ENCODE measurements around the gene MTLN. TPM values are rescaled to one million over a fixed set of nuclear protein-coding genes. Genes with fewer than 3 reads are reported as not detected.

MTLN gene
- polyA plus RNA-seq, 2 of the 4 experiments (the other 2 are of a cell fraction) = 59.3 to 107 TPM

GRCh38 chr2:110216803-110217202 is 4.5 kb upstream of the MTLN start:
- no peak for DNase-seq (ENCODE audit: low read depth in 1 of 2, low spot score in 1 of 2)
- no peak overlapping the region for H3K4me3 ChIP-seq
- H3K4me2 ChIP-seq = no peak overlapping the region
- no peaks in the 10 kb centered on the region for H3K4me1 ChIP-seq
- TF ChIP-seq NR3C1 (IDR thresholded peaks at IDR 0.05) (no peak), ZNF302 (CRISPR knock-in tag; IDR thresholded peaks at IDR 0.05) (no peak), PBX3 (IDR thresholded peaks at IDR 0.05) (no peak), RAD21 (conservative IDR thresholded peaks at IDR 0.05 in 1 of 2, IDR thresholded peaks at IDR 0.05 in 1 of 2) (no peak), USF2 (IDR thresholded peaks at IDR 0.05) (no peak), HOXA7 (CRISPR knock-in tag; IDR thresholded peaks at IDR 0.05) (no peak), TFCP2L1 (CRISPR knock-in tag; IDR thresholded peaks at IDR 0.05) (no peak), JUNB (IDR thresholded peaks at IDR 0.05) (no peak), MAX (IDR thresholded peaks at IDR 0.05) (no peak), HMGXB4 (CRISPR knock-in tag; IDR thresholded peaks at IDR 0.05; ENCODE audit: borderline replicate concordance) (no peak), SREBF2 (IDR thresholded peaks at IDR 0.05) (no peak), POLR2AphosphoS2 (conservative IDR thresholded peaks at IDR 0.05; ENCODE audit: low read length) (no peak), MYC (IDR thresholded peaks at IDR 0.05; ENCODE audit: borderline replicate concordance, low read length) (no peak), JUN (IDR thresholded peaks at IDR 0.05) (no peak), HDAC2 (IDR thresholded peaks at IDR 0.05) (no peak), E2F6 (IDR thresholded peaks at IDR 0.05; ENCODE audit: borderline replicate concordance, low read depth) (no peak), HEYL (CRISPR knock-in tag; IDR thresholded peaks at IDR 0.05) (no peak), MAZ (IDR thresholded peaks at IDR 0.05; ENCODE audit: borderline replicate concordance, low read depth, low read length) (no peak), BHLHE40 (IDR thresholded peaks at IDR 0.05; ENCODE audit: low read depth, low read length) (no peak), NPAS2 (CRISPR knock-in tag; IDR thresholded peaks at IDR 0.05; ENCODE audit: borderline replicate concordance) (no peak)
- CTCF ChIA-PET = no interaction called here
- no peak overlapping the region for H3K27ac ChIP-seq
- no peak for ATAC-seq
- no peak for FAIRE-seq
- H3K9me3 ChIP-seq = peaks cover 9% of the 10 kb centered on the region
- POLR2A ChIA-PET = no interaction called here

GRCh38 chr2:110216199-110216598 is 3.9 kb upstream of the MTLN start:
- Histone ChIP-seq H3K9me3 (peaks cover 9% of the 10 kb centered on the region), H3K4me1 (peaks cover 2% of the 10 kb centered on the region), H3K27ac (no peak overlapping the region), H3K4me3 (no peak overlapping the region), H3K4me2 (no peak overlapping the region)
- CTCF ChIA-PET = no interaction called here
- FAIRE-seq (no peak), DNase-seq (ENCODE audit: low read depth in 1 of 2, low spot score in 1 of 2) (no peak), ATAC-seq (no peak)
- TF ChIP-seq MAZ (IDR thresholded peaks at IDR 0.05; ENCODE audit: borderline replicate concordance, low read depth, low read length) (no peak), CBX2 (IDR thresholded peaks at IDR 0.05; ENCODE audit: borderline replicate concordance, low read depth) (no peak), JUN (IDR thresholded peaks at IDR 0.05) (no peak)
- 2% methylated on average over 3 of the region's 3 CpGs for WGBS (ENCODE audit: missing lambda C conversion rate)
- POLR2A ChIA-PET = no interaction called here
